NAMALWA (cell line): ENCODE measurements around the gene DEFB132.

Experiments used
- DNase-seq: peaks from one replicate; pipeline ENCODE4 v3.0.0-alpha.2; 2015; ENCODE audit warnings: low spot score

The DEFB132 gene

GRCh38 chr20:297098-297924 lies 39.8 kb downstream of the DEFB132 start, which contains the start of gene ZCCHC3:
ZCCHC3 (plus strand) TSS chr20:297570; CDS start chr20:297587, 17 bp downstream.
- DNase-seq, result peak; percentile 92

- peak; percentile 46 for DNase-seq
Measured at GRCh38 chr20:297925-298775, 40.6 kb downstream of the DEFB132 start.

GRCh38 chr20:298776-299391 lies 41.4 kb downstream of the DEFB132 start:
- no peak for DNase-seq

- peak; percentile 30 for DNase-seq
Measured at GRCh38 chr20:300345-300990, 42.9 kb downstream of the DEFB132 start.

GRCh38 chr20:301886-302848 lies 44.6 kb downstream of the DEFB132 start:
- DNase-seq, result no peak

- DNase-seq, result no peak
Measured at GRCh38 chr20:305745-306144, 48.2 kb downstream of the DEFB132 start.

GRCh38 chr20:308427-309038 lies 51.0 kb downstream of the DEFB132 start:
- DNase-seq, result no peak

- no peak for DNase-seq
Measured at GRCh38 chr20:309306-309840, 51.8 kb downstream of the DEFB132 start.

- DNase-seq, result peak; percentile 98
Measured at GRCh38 chr20:309841-310644, 52.5 kb downstream of the DEFB132 start.

- DNase-seq, result no peak
Measured at GRCh38 chr20:310645-311044, 53.1 kb downstream of the DEFB132 start.
